NCI-H1417 (cell line): ENCODE data around the gene PSMG4.
A peak's percentile ranks its signal among the peaks of the same experiment; 100 is the strongest.

Source experiments
- DNase-seq, 3 experiments: peaks; one replicate each; lab custom pipeline; 2025; lab: John Stamatoyannopoulos, UW

Gene PSMG4

DNA sequence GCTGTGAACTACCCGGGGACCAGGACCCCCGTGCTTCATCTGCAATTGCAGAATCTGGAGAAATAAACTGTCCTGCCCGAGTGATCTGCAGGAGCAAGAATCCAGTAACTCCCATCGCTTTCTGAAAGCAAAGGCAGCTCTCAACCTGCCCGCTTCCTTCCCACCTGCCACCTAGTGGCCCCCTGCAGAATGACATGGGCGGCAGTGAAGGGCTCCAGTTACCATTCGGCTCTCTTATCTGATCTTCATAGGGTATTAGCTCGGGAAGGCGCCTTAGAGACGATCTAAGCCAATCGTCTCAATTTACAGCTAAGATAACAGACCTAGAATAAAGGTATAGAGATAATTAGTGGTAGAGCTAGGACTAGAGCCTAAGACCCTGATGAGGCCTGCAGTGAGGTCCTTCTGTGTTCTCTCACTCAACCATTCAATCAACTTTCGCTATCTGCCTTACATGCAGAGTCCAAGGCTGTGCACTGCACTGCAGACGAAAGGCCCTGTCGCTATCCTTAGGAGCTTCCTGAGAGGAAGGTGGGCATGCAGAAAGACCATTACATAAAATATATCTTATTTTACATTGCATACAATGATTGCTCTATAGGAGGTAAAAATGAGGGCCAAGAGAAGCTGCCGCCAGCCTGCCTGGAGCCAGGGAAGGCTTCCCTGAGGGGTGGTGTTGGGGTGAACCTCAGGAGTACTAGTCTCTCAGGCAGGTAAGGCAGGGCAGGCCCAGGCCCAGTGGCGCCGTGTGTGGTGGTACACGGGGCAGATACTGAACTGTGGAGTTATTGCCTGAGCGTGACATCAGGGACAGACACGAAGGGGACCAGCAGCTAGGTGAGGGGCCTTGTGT, 7.1 kb upstream of the PSMG4 start:
- DNase-seq, result peak; percentile 70 to 82 (median 81)

DNA sequence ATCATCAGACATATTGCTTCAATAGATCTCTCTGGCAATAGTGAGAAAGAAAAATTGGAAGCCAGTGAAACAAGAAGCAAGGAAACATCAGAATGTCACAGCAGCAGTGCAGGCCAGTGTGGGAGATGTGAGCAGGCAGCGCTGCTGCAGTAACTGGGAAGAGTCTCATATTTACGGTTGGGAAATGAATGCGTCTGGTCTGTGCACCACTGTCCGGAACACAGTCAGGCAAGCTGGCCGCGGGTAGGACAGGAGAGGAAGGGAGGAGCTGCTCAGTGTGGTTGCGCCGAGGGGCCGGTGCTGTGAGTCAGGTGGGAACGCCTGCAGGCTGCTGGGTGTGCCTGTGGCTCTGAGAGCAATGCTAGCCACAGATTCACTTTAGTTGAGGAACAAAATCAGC, 6.4 kb upstream of the PSMG4 start:
- no peak for DNase-seq

DNA sequence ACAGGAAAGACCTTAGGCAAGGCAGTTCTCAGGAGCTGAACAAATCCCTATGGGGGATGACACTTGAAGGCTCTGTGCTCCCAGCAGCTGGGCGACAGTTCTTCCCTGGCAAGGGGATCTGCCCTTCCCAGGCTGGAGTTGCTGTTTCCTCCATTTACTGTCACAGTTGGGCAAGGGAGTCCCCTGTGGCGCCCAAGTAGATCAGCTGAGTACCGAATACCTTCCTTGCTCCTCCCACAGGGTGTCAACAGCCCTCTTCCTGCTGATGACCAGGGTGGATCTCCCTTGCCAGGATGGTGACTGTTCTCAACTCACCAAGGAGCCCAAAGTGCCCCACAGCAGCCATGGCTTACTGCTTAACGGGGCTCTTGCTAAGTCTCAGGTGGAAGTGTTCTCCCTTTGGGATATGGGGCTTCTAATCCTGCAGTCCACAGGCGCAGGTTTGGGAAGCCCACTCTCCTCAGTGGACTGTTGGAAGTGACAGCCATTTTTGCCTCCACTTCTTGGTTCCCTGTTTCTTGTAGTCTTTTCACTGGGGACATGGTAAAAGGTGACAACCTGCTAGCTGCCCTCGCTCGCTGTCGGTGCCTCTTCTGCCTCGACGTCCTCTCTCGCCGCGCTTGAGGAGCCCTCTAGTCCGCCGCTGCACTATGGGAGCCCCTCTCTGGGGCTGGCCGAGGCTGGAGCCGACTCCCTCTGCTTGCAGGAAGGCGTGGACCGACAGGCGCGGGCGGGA, 5.7 kb upstream of the PSMG4 start:
- no peak for DNase-seq

GRCh38 chr6:3253597-3253961, 5.2 kb upstream of the PSMG4 start:
- DNase-seq, result no peak

DNA sequence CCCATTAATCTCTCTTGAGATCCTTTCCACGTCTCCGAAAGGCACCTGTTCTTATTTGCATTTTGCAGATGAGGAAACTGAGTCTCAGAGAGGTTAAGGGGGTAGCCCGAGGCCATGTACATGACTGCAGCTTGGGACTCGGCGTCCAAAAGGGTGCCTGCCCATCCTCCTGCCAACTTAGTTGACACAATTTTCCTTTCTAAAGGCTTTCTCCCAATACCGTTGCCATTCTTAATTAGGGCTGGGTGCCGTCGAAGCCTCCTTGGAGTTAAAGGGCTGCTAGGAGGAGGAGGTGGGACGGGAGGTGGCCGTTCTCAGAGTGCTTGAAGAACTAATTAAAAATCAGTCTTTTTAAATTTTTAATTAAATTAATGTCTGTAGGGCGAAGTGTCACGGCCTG, 546 bp upstream of the PSMG4 start:
- no peak for DNase-seq

GRCh38 chr6:3259491-3259958, 778 bp downstream of the PSMG4 start:
- peak; percentile 33 to 64 (median 55) for DNase-seq

- no peak for DNase-seq
Measured at GRCh38 chr6:3260296-3260695, 1.5 kb downstream of the PSMG4 start.

GRCh38 chr6:3260772-3261517, 2.2 kb downstream of the PSMG4 start:
- DNase-seq, result no peak

DNA sequence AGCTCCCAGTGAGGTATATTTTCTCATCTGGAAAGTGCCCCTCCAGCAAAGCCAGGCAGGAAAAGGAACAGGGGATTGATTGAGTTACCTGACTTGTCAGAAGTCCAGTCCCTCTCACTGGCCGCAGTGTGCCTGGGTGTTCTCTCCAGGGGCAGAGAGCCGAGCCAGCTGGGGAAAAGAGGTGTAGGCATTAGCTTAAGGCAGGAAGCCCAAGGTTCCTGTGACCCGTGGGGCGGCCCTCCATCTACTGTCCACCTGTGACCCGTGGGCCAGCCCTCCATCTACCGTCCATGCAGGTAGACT, 2.7 kb downstream of the PSMG4 start:
- no peak for DNase-seq

DNA sequence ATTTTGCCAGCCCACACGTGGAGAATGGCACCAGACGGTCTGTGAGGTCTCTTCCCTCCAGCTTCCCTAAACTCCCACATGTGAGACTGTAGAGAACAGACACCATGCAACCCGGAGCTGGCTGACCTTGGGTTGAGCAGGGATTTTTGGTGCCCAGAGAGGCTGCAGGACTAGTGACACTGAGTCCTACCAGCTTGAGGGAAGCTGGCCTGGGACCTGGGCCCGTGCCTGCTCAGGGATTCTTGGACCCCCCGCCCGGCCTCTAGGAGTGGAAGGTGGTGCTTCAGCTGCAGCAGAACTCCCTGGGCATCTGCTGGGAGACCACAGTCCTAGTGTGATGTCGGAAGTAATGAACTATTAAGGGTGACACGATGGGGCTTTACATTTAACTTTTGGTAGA, 3.2 kb downstream of the PSMG4 start:
- no peak for DNase-seq

- no peak for DNase-seq
Measured at GRCh38 chr6:3263096-3263495, 4.3 kb downstream of the PSMG4 start.

GRCh38 chr6:3264356-3264755, 5.6 kb downstream of the PSMG4 start:
- no peak for DNase-seq

GRCh38 chr6:3265671-3266070, 6.9 kb downstream of the PSMG4 start:
- no peak for DNase-seq

DNA sequence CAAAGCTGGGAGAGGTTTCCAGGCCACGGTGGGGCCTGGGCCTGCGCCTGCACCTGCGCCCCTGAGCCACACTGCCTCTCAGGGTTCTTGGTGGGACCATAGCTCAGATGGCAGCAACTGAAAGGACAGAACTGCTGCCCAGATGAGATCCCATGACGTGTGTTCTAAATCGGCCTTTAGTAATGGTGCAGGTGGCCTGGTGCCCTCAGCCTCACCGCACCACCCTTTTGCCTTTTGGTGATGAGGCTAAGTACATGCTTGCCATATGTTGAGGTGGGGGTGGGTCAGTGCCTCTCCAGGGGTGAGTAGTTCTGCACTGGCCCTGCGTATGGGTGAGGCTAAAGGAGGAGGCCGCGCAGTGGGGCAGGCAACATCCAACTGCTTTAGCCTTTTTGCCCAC, 7.4 kb downstream of the PSMG4 start:
- DNase-seq, result no peak

DNA sequence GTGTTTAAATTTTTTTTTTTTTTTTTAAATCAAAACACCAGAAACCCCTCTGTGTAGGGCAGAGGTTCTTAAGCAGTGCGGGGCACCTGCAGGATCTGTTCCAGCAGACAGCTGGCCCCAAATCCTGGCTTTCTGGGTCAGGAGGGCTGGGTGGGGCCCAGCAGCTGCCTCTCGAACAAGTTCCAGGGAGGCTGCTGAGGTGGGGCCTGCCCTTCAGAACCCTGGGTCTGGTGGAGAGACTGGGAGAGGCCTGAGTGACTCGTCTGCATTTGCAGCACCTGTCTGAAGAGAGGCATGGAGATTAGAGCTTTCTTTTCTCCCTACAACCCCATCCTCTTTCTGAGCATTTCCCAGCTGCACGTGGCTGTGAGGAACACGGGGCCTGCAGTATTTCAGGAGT, 8.4 kb downstream of the PSMG4 start:
- peak in 1 of 3 experiments; percentile 53 for DNase-seq

DNA sequence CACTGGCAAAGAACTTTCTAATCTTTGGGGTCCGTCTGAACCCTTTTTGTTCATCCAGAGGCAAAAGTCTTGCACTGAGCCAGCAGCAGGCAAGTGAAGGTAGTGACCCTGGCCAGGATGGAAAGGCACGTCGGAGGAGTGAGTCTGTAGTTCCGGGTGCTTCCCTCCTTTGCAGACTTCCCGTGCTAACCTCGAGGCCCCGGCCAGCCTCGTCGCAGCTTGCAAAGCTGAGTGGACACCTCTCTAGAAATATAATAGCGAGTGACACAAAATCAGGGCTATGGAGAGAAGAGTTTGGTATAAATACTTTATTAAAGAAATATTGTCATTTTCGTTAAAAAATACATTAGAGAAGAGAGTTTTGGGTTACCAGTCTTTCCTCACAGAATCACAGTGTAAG, 9.9 kb downstream of the PSMG4 start:
- no peak for DNase-seq

- no peak for DNase-seq
Measured at GRCh38 chr6:3269281-3269975, 10.7 kb downstream of the PSMG4 start.

- DNase-seq, result no peak
Measured at GRCh38 chr6:3270258-3270657, 11.5 kb downstream of the PSMG4 start.

DNA sequence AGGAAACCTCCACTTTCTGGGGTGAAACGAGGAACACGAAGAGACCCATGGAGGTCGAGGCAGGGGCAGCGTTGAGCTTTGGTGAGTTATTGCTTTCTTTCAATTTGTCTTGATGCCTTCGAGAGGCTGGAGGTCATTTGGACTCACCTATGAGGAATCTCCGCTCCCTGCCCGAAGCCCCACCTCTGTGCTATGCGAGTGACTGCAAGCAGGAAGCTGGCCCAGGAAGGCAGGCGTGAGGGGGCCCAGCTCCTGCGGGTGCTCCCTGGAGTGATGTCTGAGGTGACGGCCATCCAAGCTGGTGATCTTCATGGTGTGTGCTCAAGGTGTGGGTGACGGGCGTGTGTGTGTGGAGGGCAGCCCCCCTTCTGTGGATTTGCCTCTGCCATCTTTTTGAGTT, 13.0 kb downstream of the PSMG4 start:
- no peak for DNase-seq

DNA sequence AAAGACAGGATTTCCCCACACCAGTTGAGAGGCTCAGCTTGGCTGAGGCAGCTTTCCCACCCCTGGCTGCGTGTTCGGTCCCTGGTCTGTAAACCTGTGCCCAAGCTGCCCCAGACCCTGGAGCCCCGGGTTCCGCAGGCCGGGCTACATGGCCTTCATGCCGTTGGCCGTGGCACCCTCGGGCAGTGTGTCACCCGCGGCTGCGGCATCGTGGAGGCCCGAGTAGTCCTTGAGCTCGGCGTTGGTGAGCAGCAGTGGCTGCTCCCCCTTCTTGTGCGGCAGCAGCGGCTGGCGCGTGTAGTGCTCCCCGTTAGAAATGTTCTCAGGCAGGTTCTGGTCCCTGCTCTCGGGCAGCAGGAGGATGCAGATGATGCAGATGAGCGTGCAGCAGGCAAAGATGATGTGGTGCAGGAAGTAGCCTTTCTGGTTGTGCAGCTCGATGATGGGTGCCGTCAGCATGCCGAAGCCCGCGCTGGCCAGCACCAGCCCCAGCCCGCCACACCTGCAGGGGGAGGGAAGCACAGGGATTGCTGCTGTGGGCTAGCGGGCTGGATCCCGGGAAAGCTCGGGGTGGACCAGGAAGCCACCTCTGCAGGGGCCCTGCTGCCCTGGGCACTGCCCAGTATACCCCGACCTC, 14.3 kb downstream of the PSMG4 start:
- DNase-seq, result no peak

- no peak for DNase-seq
Measured at GRCh38 chr6:3273707-3274521, 15.2 kb downstream of the PSMG4 start.
